H1 (cell line): ENCODE data around the gene MOB2. TPM values are rescaled to one million over a fixed set of nuclear protein-coding genes. Genes with fewer than 3 reads are reported as not detected.

Experiments used
- CREB1 ChIP-seq: IDR thresholded peaks from 2 replicates; pipeline ENCODE4 v1.6.1; 2012; ENCODE audit warnings: inconsistent platforms
- FOSL1 ChIP-seq: IDR thresholded peaks from 2 replicates; pipeline ENCODE4 v1.6.1; 2011; ENCODE audit warnings: mild to moderate bottlenecking, low read depth, low read length, moderate library complexity; ENCODE audit not compliant: insufficient read depth
- KDM4A ChIP-seq: IDR thresholded peaks from one replicate; pipeline ENCODE4 v1.7.1; 2012; ENCODE audit warnings: low read depth, mild to moderate bottlenecking, moderate library complexity, low read length, inconsistent platforms; ENCODE audit not compliant: severe bottlenecking
- KDM5A ChIP-seq: fragments of 200-600 bp; IDR thresholded peaks from 2 replicates; pipeline ENCODE4 v1.7.1; 2012; ENCODE audit warnings: mild to moderate bottlenecking, low read length, inconsistent platforms, mixed read lengths
- SIX5 ChIP-seq: IDR thresholded peaks from 2 replicates; pipeline ENCODE4 v1.6.1; 2011; ENCODE audit warnings: mild to moderate bottlenecking, low read depth, low read length
- polyA plus RNA-seq, 7 experiments: library from polyadenylated mRNA; depleted of rRNA in 3 of 7; stranded (reverse) in 5 of 7; unstranded in 2 of 7; fragments of >200 nt in 5 of 7; fragments of 200-250 nt in 2 of 7; gene quantifications; 1 replicate in 5 of 7; 2 replicates in 1 of 7; 4 replicates in 1 of 7; pipeline versions ENCODE4 v1.2.1 to v1.2.3, GENCODE V29; 2011 to 2013; ENCODE audit warnings: missing spikeins in 2 of 7, mixed read lengths in 2 of 7
- total RNA-seq: library from RNA; stranded (reverse); fragmentation: NEBNext Ultra II Directional; extraction: Animal tissue kit (Norgen Biotek cat#: 25700); gene quantifications from 2 replicates; pipeline ENCODE4 v1.2.1, GENCODE V29; 2021

The MOB2 gene
- total and polyA plus RNA-seq, 2 of the 8 experiments (the other 6 are each of a cell fraction or from before 2014, with no cell fraction given): 18.6 to 28.2 TPM

DNA sequence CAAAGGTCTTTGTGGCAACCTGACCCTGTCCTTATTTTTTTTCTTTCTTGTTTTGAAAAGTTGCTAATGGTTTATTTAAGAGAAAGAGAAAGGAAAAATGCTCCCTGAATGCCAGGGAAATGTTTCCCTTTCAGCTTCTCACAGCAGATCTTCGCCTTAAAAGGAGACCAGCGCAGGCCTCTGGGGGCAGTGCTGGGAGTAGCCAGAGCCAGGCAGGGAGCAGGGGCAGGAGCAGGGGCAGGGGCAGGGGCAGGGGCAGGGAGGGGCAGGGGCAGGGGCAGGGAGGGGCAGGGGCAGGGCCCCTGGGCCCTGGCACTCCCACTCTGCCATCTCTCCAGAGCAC lies 5.1 kb downstream of the MOB2 start (continued):
- no peak for TF ChIP-seq KDM5A
- no peak for TF ChIP-seq KDM4A
- TF ChIP-seq FOSL1: no peak
- no peak for TF ChIP-seq CREB1
- no peak for TF ChIP-seq SIX5
